Measurements from ENCODE around the gene VAT1L.
A peak's percentile ranks its signal among the peaks of the same experiment; 100 is the strongest.
"Not testable (repeated sequence)": the region's sequence is repeated elsewhere in the genome, so short reads cannot be mapped to it uniquely, and the experiment has no call there.

VAT1L gene

DNA sequence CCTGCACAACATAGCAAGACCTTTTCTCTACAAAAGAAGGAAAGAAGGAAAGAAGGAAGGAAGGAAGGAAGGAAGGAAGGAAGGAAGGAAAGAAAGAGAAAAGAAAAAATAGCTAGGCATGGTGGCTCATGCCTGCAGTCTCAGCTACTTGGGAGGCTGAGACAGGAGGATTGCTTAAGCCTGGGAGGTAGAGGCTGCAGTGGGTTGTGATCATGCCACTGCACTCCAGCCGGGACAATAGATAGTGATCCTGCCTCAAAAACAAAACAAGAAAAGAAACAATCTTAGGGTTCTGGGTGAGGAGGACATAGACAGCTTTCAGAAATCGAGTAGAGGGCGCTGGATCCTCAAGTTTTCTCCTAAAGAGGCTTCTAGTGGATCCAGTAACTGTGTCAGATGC lies 174.3 kb downstream of the VAT1L start:
- no peak for DNase-seq

GRCh38 chr16:77963185-77964044 lies 175.1 kb downstream of the VAT1L start:
- no peak for DNase-seq

DNA sequence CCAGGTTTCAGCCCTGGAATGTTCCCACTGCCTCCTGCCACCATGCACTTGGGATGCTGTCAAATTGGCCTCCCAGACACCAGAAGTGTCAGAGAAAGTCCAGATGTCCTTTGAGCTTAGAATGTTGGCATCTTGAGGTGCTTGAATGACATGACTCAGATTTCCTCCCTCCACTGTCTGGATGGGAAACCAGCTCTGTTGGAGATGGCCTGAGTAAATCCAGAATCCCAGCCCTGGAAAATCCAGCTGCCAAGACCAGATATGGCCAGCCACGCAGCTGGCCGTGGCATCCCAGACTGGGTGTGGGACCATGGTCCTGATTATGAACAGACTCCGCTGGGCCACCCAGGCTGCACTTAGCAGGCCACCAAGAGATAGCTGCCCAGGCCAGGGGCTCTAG lies 177.0 kb downstream of the VAT1L start:
- no peak for DNase-seq

- DNase-seq: no peak
These were observed 178.9 kb downstream of the VAT1L start for GRCh38 chr16:77967054-77967904.

DNA sequence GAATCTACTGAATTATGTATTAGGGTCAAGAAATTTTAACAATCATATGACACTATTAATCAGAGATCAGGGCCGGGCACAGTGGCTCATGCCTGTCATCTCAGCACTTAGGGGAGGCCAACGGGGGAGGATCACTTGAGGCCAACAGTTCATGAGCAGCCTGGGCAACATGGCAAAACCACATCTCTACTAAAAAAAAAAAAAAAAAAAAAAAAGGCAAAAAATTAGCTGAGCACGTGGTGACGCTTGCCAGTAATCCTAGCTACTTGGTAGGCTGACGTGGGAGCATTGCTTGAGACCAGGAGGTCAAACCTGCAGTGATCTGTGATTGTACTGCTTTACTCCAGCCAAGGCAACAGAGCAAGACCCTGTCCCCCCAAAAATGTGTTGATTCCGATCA lies 181.5 kb downstream of the VAT1L start:
- no peak for DNase-seq

DNA sequence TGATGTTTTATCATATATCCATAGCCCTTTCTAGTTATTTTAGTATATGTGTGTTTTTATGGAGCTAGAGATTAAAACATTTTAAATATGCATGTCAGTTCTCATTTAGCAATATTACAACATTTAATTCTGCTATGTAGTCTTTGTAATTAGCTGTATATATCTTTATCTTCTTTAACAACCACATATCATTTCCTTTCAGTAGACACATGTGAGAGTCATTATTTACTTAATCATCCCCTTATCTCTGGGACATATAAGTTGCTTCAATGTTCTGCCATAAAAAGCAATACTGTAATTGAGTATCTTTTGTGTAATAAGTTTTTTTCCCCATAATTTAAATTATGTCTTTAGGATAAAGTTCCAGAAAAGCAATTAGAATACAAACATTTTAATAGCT lies 182.0 kb downstream of the VAT1L start:
- DNase-seq: no peak

GRCh38 chr16:77971306-77972061 lies 183.1 kb downstream of the VAT1L start:
- DNase-seq: peak; percentile 25 to 64 (median 54)

GRCh38 chr16:77972062-77972392 lies 183.7 kb downstream of the VAT1L start:
- DNase-seq: no peak

DNA sequence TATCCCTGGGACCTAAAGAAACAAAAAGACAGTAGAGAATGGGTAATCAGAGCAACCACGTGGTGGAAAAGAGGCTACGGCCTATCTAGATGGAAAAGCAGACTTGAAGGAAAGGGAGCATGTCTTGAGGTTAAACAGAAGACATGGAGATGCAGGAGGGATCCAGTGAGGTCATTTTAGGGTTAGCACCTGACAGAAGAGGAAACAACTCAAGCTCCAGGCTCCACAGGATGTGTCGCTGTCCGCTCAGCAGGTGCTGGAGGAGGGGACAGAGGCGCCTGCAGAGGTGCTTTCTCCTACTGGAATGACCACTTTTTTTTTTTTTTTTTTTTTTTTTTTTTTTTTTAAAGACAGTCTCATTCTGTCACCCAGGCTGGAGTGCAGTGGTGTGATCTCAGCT lies 186.5 kb downstream of the VAT1L start:
- DNase-seq: no peak

DNA sequence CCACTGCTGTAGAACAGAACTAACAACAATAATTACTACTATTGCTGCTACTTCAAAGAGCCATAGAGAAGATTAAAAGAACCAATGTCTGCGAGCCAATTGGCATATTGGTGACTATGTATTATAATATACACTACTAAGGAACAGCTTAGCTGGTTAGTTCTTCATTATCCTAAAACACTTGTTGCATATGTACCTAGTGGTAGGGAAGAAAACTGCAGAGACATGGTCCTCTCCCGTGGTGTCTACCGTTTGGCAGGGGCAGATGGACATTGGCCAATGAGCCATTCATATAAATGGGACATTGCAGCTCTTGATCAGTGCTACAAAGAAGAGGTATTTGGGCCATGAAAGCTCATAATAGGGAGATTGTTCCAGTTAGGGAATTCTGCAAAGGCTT lies 187.6 kb downstream of the VAT1L start:
- no peak for DNase-seq

DNA sequence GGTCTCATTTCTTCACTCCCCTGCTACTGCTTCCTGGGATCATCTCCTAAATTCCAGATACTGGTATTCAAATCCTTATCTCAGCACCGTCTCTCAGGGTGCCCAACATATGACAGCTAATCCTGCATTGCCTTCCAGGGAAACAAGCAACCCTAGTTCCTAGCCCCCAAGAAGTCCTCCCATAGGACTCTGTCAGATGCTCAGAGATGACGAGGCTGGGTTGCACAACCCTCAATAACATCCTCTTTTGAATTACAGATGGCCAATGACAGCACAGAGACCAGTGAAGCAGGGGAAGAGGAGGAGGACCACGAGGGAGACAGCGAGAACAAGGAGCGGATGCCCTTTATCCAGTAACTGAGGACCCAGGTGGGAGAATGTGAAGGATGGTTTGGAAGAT lies 189.0 kb downstream of the VAT1L start:
- no peak for DNase-seq

GRCh38 chr16:77985111-77985510 lies 196.7 kb downstream of the VAT1L start:
- DNase-seq: no peak

GRCh38 chr16:77986011-77986740 lies 197.8 kb downstream of the VAT1L start:
- DNase-seq: no peak

DNA sequence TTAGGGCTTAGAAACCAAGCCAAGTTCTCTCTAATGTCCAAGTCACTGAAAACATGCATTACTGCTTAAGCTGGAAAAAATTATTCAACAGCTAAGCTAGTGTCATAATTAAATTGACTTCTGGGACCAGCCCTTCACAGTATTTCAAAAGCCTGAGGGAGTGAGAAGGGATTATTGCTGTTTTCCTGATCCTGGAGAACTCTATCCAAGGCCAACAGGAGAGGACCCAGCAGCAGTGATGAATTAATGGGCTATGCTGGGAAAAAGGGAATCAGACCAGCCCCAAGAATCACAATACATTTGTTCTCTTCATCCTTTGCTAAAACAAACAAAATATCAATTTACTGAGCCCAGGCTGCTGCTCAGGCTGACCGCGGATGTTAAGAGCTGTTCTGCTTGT lies 199.4 kb downstream of the VAT1L start:
- no peak for DNase-seq

DNA sequence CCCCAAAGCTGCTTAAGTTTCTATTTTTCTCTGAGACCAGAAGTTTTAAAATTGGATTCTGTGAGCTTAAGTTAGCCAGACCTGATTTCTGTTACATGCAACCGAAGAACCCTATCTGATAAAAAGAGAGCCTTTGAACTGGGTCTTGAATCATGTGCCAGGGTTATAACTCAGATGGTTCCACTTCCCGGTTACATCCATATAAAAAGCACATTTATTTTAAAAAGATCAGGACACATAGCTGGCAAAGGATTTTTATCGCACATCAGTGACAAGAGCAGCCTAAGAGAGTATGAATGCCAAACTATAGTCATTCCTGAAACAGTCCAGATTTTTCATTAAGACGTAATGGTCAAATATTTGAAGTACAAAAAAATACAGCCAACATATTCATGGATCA lies 201.5 kb downstream of the VAT1L start:
- DNase-seq: no peak

- no peak for DNase-seq
These were observed 203.3 kb downstream of the VAT1L start for GRCh38 chr16:77991701-77992100.

GRCh38 chr16:77992381-77992780 lies 204.0 kb downstream of the VAT1L start:
- not testable (repeated sequence) for DNase-seq

GRCh38 chr16:77993111-77993985 lies 205.0 kb downstream of the VAT1L start:
- DNase-seq: no peak

DNA sequence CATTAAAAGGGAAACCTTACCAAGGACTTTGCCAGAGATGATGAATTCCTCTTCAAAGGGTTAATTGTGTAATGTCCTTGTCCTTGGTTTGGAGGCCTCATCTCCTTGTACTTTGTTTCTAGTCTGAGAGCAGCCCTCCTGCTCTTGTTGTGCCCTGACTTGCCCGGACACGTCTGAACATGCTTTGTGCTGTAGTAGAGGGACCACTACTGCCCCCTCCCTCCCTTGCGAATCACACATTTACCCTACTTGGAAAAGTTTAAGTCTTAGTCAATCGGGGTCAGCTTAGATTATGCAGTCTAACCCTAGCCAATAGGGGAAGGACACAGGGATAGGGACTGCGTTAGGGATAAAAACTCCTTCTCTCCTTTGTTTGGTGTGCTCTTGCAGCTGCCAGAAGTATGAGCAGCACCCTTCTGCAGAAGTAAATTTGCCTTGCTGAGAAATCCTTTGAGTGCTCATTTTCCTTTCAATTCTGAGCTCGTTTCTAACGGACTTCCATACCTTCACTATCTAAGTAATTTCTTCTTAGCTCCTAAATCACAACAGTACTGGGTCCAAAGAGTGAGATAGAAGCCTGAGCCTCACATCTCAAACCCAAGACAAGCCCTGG lies 207.6 kb downstream of the VAT1L start:
- no peak for DNase-seq

GRCh38 chr16:77998350-77999023 lies 210.1 kb downstream of the VAT1L start:
- no peak for DNase-seq
